Smooth muscle cell (in vitro differentiated cells): Measurements from ENCODE around the gene SPINK14. TPM values are rescaled to one million over a fixed set of nuclear protein-coding genes. Genes with fewer than 3 reads are reported as not detected.

Experiments
- DNase-seq: peaks from one replicate; lab custom pipeline; 2025; ENCODE audit not compliant: unreplicated experiment; lab: John Stamatoyannopoulos, UW
- H2AFZ ChIP-seq: fragments of 200-600 bp; sonication (generic); 2 replicates; pipeline ENCODE4 v1.6.0; 2016; ENCODE audit warnings: antibody characterized with exemption, low read depth, mild to moderate bottlenecking
- H3F3A ChIP-seq: fragments of 200-600 bp; sonication (generic); 2 replicates; pipeline ENCODE4 v1.6.0; 2017; ENCODE audit warnings: antibody characterized with exemption, low read depth
- H3K27ac ChIP-seq: fragments of 200-600 bp; sonication (generic); 2 replicates; pipeline ENCODE4 v1.5.1; 2016; ENCODE audit warnings: low read depth, mild to moderate bottlenecking
- H3K27me3 ChIP-seq: fragments of 200-600 bp; sonication (generic); 2 replicates; pipeline ENCODE4 v1.6.1; 2016; ENCODE audit warnings: low read depth, mild to moderate bottlenecking
- H3K36me3 ChIP-seq: fragments of 200-600 bp; sonication (generic); 2 replicates; pipeline ENCODE4 v1.5.1; 2016; ENCODE audit warnings: low read depth
- H3K4me1 ChIP-seq: fragments of 200-600 bp; sonication (generic); 2 replicates; pipeline ENCODE4 v1.5.1; 2016; ENCODE audit warnings: low read depth
- H3K4me2 ChIP-seq: fragments of 200-600 bp; sonication (generic); 2 replicates; pipeline ENCODE4 v1.6.0; 2016; ENCODE audit warnings: mild to moderate bottlenecking
- H3K4me3 ChIP-seq: fragments of 200-600 bp; sonication (generic); 2 replicates; pipeline ENCODE4 v1.5.1; 2016; ENCODE audit warnings: mild to moderate bottlenecking
- H3K79me2 ChIP-seq: fragments of 200-600 bp; sonication (generic); 2 replicates; pipeline ENCODE4 v1.6.0; 2016; ENCODE audit warnings: low read depth, mild to moderate bottlenecking
- H3K9ac ChIP-seq: fragments of 200-600 bp; sonication (generic); 2 replicates; pipeline ENCODE4 v1.6.0; 2016; ENCODE audit warnings: low read depth
- H3K9me3 ChIP-seq: fragments of 200-600 bp; sonication (generic); replicated peaks from 2 replicates; pipeline ENCODE4 v1.5.1; 2016; ENCODE audit warnings: low read depth
- H4K20me1 ChIP-seq: fragments of 200-600 bp; sonication (generic); 2 replicates; pipeline ENCODE4 v1.6.0; 2016; ENCODE audit warnings: low read depth
- CTCF ChIP-seq: fragments of 200-600 bp; sonication (generic); IDR thresholded peaks from 2 replicates; pipeline ENCODE4 v1.5.1; 2017; ENCODE audit warnings: borderline replicate concordance, mild to moderate bottlenecking, antibody characterized with exemption; ENCODE audit not compliant: insufficient read depth, poor library complexity, severe bottlenecking
- WGBS: methylation state at CpG from one replicate; pipeline ENCODE4 v1.1.7; 2016; ENCODE audit warnings: low lambda C conversion rate; 5-methylcytosine and 5-hydroxymethylcytosine counted together
- polyA plus RNA-seq: library from polyadenylated mRNA; unstranded; fragments of >200 nt; fragmentation: Nextera tagmentation; extraction: Ambion mirVana; gene quantifications from 2 replicates; pipeline ENCODE4 v1.2.1, GENCODE V29; 2016
- total RNA-seq: library from RNA; depleted of rRNA; stranded (reverse); fragments of >200 nt; gene quantifications from 2 replicates; pipeline ENCODE4 v1.2.3, GENCODE V29; 2014

SPINK14 gene
- total RNA-seq (not detected in 2 replicates), polyA plus RNA-seq (not detected in 2 replicates)

- Histone ChIP-seq H3K9me3 (no peaks in the 10 kb centered on the region), H3K4me1 (no peaks in the 10 kb centered on the region), H2AFZ (no peak within 1 kb of the TSS), H3K9ac (no peak within 1 kb of the TSS), H3K4me3 (no peak within 1 kb of the TSS), H4K20me1 (no peaks in the 10 kb centered on the region), H3K4me2 (no peak within 1 kb of the TSS), H3F3A (no peaks in the 10 kb centered on the region), H3K27ac (no peak within 1 kb of the TSS), H3K27me3 (peaks cover 11% of the 10 kb centered on the region), H3K36me3 (no peaks in the 10 kb centered on the region), H3K79me2 (no peaks in the 10 kb centered on the region)
- no peak for DNase-seq
- 96% methylated on average over 1 of the region's 1 CpG for WGBS
- TF ChIP-seq CTCF = no peak
Observed at GRCh38 chr5:148168246-148168645, at the start of gene SPINK14. Gene SPINK14, plus strand, starts transcription at chr5:148168546. Its CDS starts 1,187 bp downstream, at chr5:148169733.

GRCh38 chr5:148120317-148120716 lies 48.0 kb upstream of the SPINK14 start:
- Histone ChIP-seq H3K4me1 (no peaks in the 10 kb centered on the region), H3K27me3 (no peaks in the 10 kb centered on the region), H3K4me3 (no peak overlapping the region), H2AFZ (no peak overlapping the region), H3K79me2 (no peaks in the 10 kb centered on the region), H3K9me3 (no peaks in the 10 kb centered on the region), H4K20me1 (no peaks in the 10 kb centered on the region), H3K36me3 (no peaks in the 10 kb centered on the region), H3F3A (no peaks in the 10 kb centered on the region), H3K9ac (no peak overlapping the region), H3K27ac (no peak overlapping the region), H3K4me2 (no peak overlapping the region)
- WGBS = 97% methylated on average over 3 of the region's 3 CpGs
- DNase-seq = no peak
- no peak for TF ChIP-seq CTCF

- Histone ChIP-seq H3K79me2 (no peaks in the 10 kb centered on the region), H2AFZ (no peak overlapping the region), H3K27me3 (no peaks in the 10 kb centered on the region), H3K9me3 (no peaks in the 10 kb centered on the region), H3K27ac (no peak overlapping the region), H3K4me3 (no peak overlapping the region), H3K9ac (no peak overlapping the region), H4K20me1 (no peaks in the 10 kb centered on the region), H3K4me1 (no peaks in the 10 kb centered on the region), H3F3A (no peaks in the 10 kb centered on the region), H3K36me3 (no peaks in the 10 kb centered on the region), H3K4me2 (no peak overlapping the region)
- no peak for TF ChIP-seq CTCF
- no peak for DNase-seq
- 84% methylated on average over 3 of the region's 3 CpGs for WGBS
Observed at GRCh38 chr5:148125641-148126040, 42.7 kb upstream of the SPINK14 start.
